GM21381 (cell line): ENCODE measurements around the gene ZNF138.
"Not testable (repeated sequence)": the region's sequence is repeated elsewhere in the genome, so short reads cannot be mapped to it uniquely, and the experiment has no call there.

Experiments used
- ATAC-seq: cut with Tn5 transposase; IDR thresholded peaks from one replicate; pipeline ENCODE4 v1.9.1; 2021; ENCODE audit warnings: mild to moderate bottlenecking, moderate library complexity; ENCODE audit not compliant: unreplicated experiment

The ZNF138 gene

DNA sequence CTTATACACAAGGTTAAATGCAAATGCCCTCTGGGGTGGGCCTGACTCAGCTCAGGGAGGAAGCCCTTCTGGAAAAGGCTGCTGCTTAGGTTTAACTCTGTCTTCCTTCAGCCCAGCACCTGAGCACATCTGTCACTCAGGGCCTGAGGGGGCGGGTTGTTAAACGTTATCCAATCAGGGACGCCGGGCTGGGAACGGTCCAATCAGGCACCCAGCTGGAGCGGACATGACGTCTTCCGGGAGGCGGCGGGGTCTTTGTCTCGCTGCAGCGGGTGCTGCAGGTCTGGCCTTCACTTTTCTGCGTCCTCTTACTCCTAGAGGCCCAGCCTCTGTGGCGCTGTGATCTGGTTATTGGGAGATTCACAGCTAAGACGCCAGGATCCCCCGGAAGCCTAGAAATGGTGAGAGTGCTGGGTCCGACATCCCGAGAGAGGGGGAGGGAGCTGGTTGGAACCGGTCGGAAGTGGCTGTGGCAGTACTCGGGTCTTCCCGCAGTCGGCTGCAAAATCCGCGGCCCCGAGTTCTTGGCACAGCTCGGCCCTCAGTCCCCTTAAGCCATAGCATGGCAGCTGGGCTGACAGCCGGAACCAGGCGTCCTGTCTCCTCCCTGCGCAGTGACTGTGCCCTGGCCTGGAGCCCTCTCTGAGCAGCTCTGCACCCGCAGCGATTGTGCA lies at the start of gene ZNF138:
Gene ZNF138, plus strand, starts transcription at position 258 of the 674 bp plus-strand sequence. Its CDS starts 141 bp downstream, at position 399.
- peak; percentile 100 for ATAC-seq

GRCh38 chr7:64744680-64745079 lies 49.5 kb upstream of the ZNF138 start:
- ATAC-seq, result no peak

- ATAC-seq, result no peak
Measured at GRCh38 chr7:64747802-64748201, 46.4 kb upstream of the ZNF138 start.

DNA sequence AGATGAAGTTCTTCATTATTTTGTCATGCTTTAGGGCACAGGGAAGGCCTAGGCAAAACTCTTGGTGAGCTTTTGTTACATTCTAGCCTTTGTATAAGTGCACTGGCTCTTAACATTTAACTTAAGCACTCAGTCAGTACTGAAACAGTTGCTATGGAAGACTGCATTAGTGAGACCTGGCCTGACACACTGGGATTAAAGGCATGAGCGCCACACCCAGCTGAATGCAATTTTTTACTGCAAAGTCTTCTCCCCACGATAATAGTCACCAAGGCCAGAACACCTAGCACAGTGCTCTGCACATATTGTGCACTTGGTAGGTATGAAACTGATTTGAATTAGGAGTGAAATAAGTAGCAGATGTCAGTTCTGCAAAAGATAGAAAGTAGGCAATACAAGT lies 41.2 kb upstream of the ZNF138 start:
- ATAC-seq, result no peak

- ATAC-seq, result no peak
Measured at GRCh38 chr7:64755865-64756264, 38.4 kb upstream of the ZNF138 start.

GRCh38 chr7:64758151-64758550 lies 36.1 kb upstream of the ZNF138 start:
- ATAC-seq, result no peak

GRCh38 chr7:64768824-64769223 lies 25.4 kb upstream of the ZNF138 start:
- ATAC-seq, result no peak

GRCh38 chr7:64774204-64774842 lies 19.9 kb upstream of the ZNF138 start:
- ATAC-seq, result no peak

- no peak for ATAC-seq
Measured at GRCh38 chr7:64775289-64775688, 18.9 kb upstream of the ZNF138 start.

- ATAC-seq, result not testable (repeated sequence)
Measured at GRCh38 chr7:64784842-64785241, 9.4 kb upstream of the ZNF138 start.

DNA sequence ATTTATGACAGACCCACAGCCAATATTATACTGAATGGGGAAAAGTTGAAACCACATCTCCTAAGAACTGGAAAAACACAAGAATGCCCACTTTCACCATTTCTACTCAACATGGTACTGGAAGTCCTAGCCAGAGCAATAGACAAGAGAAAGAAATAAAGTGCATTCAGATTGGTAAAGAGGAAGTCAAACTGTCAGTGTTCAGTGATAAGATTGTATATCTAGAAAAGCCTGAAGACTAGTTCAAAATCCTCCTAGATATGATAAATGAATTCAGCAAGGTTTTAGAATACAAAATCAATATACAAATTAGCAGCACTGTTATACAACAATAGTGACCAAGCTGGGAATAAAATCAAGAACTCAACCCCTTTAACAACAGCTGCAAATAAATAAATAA lies 6.9 kb upstream of the ZNF138 start:
- no peak for ATAC-seq

DNA sequence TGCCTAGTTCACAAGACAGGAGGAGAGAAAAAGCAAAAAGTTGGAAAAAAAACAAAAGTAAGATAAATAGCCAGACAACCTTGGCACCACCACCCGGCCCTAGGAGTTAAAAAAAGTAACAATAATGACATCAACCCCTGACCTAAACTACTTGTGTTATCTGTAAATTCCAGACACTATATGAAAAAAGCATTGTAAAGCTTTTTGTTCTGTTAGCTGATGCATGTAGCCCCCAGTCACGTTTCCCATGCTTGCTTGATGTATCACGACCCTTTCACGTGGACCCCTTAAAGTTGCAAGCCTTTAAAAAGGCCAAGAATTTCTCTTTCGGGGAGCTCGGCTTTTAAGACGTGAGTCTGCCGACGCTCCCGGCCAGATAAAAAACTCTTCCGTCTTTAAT lies 5.0 kb upstream of the ZNF138 start:
- not testable (repeated sequence) for ATAC-seq

DNA sequence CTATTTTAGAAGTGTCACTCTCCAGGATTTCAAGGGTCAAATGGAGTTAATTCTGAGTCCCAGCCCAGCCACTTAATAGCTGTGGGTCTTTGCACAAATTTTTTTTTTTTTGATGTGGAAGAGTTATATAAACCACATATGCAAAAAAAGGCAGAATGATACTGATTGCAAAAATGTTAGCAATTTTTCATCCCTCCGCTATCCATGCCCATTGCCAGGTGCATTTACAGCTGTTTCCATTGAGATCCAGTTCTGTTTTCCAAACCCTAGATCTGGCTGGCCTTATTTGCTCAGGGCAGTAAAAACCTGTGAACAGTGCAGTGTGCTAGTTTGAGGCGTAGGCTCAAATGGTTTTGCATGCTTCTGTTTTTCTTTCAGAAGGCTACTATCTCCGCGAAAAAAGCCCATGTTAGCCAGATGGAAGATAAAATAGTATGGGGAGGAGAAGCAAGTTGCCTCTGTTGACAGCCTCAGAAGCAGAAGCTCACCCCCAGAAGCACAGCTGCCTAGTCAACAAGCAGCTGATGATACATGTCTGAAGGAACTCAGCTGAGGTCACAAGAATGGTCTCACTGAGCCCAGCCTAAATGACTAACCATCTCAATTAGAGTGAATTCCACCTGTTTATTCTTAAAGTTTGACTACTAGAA lies 997 bp upstream of the ZNF138 start:
- ATAC-seq, result no peak

GRCh38 chr7:64795176-64795575 lies 948 bp downstream of the ZNF138 start:
- no peak for ATAC-seq

- not testable (repeated sequence) for ATAC-seq
Measured at GRCh38 chr7:64799169-64799568, 4.9 kb downstream of the ZNF138 start.

DNA sequence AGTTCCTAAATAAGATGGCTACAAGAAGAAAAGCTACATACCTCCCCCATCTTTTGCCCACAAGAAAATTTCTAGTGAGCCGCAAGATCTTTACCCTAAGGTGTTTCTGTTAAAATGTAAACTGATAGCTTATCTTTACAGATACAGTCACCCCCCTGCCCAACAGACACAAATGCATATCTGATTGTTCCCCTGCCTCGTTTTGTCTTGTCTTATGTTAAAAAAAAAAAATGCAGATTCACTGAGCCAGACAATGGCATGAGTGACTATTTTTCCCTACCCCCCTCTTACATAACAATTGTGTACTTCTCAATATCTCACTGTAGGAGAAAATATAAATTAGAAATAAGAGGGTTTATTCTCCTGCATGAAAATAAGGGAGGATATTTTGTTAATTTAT lies 8.5 kb downstream of the ZNF138 start:
- no peak for ATAC-seq

GRCh38 chr7:64807731-64808365 lies 13.6 kb downstream of the ZNF138 start:
- no peak for ATAC-seq

DNA sequence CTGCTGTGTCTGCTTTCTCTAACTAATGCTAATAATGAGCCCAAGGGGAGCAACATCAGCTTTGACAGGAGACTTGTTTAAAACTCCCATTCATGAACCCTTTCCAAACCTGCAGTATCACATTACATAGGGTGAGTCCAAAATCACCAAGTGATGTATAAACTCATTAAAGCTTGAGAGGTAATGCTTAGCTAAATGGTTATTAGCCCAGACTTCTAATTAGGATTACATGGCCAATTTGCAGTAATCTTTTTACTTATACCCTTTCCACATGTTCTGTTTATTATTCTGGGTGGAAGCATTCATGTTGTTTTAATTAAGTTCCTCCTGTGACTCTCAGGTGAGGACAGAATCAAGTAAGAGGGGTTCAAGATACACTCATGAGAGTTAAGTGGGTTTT lies 17.5 kb downstream of the ZNF138 start:
- ATAC-seq, result no peak

DNA sequence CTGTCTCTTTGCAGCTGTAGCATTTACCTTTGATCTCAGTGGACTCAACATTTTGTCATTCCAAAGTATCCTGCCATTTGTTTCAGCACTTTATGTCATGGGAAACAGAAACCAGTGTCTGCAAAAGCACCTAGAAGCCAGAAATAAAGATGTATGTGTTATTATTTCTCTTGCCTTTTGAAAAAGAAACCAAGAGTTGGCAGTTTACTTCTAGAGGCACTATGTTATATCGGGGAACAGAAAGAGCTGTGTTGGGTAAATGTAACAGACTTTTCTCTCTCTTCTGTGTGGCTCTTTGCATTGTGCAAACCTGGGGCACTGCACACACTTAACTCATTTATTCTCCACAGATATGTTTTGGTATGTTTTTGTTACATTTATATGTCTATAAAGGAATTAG lies 36.7 kb downstream of the ZNF138 start:
- no peak for ATAC-seq

DNA sequence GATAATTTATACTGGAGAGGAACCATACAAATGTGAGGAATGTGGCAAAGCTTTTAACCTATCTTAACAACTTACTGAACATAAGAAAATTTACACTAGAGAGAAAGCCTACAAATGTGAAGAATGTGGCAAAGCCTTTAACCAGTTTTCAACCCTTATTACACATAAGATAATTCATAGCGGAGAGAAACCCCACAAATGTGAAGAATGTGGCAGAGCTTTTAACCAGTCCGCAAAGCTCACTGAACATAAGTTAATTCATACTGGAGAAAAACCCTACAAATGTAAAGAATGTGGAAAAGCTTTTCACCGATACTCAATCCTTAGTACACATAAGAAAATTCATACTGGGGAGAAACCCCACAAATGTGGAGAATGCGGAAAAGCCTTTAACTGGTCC lies 37.9 kb downstream of the ZNF138 start:
- no peak for ATAC-seq

DNA sequence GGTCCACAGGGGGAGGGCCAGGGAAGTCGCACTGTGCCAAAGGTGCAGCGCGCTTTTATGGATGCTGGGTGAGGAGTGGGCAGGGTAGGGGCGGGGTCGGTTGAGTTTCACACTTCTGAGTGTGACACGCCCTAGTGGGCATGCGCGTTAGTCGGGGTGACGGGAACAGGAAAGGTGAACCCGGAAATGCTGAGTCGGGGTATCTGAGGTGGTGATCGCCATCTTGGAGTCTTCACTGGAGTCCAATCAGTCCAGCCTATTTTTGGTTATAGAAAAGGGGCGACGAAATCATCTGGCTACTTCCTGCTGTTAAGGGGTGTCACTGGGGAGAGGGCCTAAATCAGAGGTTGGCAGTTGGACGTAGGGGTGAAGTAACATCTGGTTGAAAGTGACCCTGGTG lies 40.8 kb downstream of the ZNF138 start:
- no peak for ATAC-seq

DNA sequence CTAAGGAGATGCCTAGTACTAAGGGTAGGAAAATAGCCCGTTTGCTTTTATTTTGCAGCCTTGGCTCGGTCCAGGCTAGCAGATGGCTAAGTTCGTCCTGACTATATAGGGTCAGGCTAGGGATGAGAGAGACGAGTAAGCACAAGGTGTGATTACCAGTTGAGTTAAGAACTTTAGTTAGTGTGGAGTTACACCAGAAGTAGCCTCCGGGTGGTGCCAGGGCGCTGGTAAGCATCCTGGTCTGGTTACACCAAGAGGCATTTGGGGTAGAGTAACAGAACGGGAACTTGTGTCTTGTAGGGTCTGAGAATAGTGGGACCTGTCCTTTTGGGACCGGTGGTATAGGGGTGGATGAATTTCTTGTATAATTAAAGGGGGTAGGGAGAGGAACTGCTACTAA lies 41.6 kb downstream of the ZNF138 start:
- not testable (repeated sequence) for ATAC-seq
